Stimulated activated CD4-positive, alpha-beta T cell treated with anti-CD3 and anti-CD28 coated beads, Interleukin-12 subunit alpha, Interleukin-12 subunit beta, amount 100 ng/mL, for 48 hours (primary cell): ENCODE data around the gene HNRNPDL.
"Not testable (repeated sequence)": the region's sequence is repeated elsewhere in the genome, so short reads cannot be mapped to it uniquely, and the experiment has no call there.

Source experiments
- DNase-seq, 3 donors: peaks; one replicate each; pipeline ENCODE4 v3.0.0-alpha.2; 2020; ENCODE audit warnings: low read depth in 2 of 3, low spot score in 1 of 3

Gene HNRNPDL

GRCh38 chr4:82433791-82434190, 3.5 kb upstream of the HNRNPDL start:
- peak in 1 of 3 donors; percentile 25 for DNase-seq

GRCh38 chr4:82432596-82432995, 2.3 kb upstream of the HNRNPDL start:
- DNase-seq = no peak

GRCh38 chr4:82431831-82432230, 1.6 kb upstream of the HNRNPDL start:
- DNase-seq = no peak

GRCh38 chr4:82430964-82431745, 893 bp upstream of the HNRNPDL start:
- DNase-seq = no peak

GRCh38 chr4:82429728-82430192, 502 bp downstream of the HNRNPDL start:
- DNase-seq = no peak

- peak; percentile 89 to 90 (median 89) for DNase-seq
Measured at GRCh38 chr4:82428969-82429727, 1.1 kb downstream of the HNRNPDL start.

GRCh38 chr4:82428526-82428968, 1.7 kb downstream of the HNRNPDL start:
- DNase-seq = no peak

GRCh38 chr4:82425478-82425877, 4.8 kb downstream of the HNRNPDL start:
- no peak for DNase-seq

GRCh38 chr4:82423245-82424054, 6.8 kb downstream of the HNRNPDL start:
- DNase-seq = no peak

- DNase-seq = no peak
Measured at GRCh38 chr4:82422616-82423015, 7.6 kb downstream of the HNRNPDL start.

- DNase-seq = no peak
Measured at GRCh38 chr4:82421796-82422560, 8.3 kb downstream of the HNRNPDL start.

GRCh38 chr4:82419451-82419850, 10.8 kb downstream of the HNRNPDL start:
- no peak for DNase-seq

GRCh38 chr4:82415922-82416365, 14.3 kb downstream of the HNRNPDL start:
- no peak for DNase-seq

- not testable (repeated sequence) for DNase-seq
Measured at GRCh38 chr4:82415061-82415460, 15.2 kb downstream of the HNRNPDL start.

- no peak for DNase-seq
Measured at GRCh38 chr4:82403725-82404124, 26.5 kb downstream of the HNRNPDL start.

- no peak for DNase-seq
Measured at GRCh38 chr4:82402196-82402775, 28.0 kb downstream of the HNRNPDL start.

- DNase-seq = no peak
Measured at GRCh38 chr4:82401600-82401999, 28.7 kb downstream of the HNRNPDL start.

GRCh38 chr4:82398263-82398662, 32.0 kb downstream of the HNRNPDL start:
- DNase-seq = no peak

- no peak for DNase-seq
Measured at GRCh38 chr4:82397527-82397926, 32.7 kb downstream of the HNRNPDL start.

- no peak for DNase-seq
Measured at GRCh38 chr4:82394896-82395295, 35.4 kb downstream of the HNRNPDL start.
